NCI-H1092 (cell line): ENCODE measurements around the gene GRK5.
"Not testable (repeated sequence)": the region's sequence is repeated elsewhere in the genome, so short reads cannot be mapped to it uniquely, and the experiment has no call there.

Experiments
- DNase-seq: peaks from one replicate; lab custom pipeline; 2025; lab: John Stamatoyannopoulos, UW

GRK5 gene

DNA sequence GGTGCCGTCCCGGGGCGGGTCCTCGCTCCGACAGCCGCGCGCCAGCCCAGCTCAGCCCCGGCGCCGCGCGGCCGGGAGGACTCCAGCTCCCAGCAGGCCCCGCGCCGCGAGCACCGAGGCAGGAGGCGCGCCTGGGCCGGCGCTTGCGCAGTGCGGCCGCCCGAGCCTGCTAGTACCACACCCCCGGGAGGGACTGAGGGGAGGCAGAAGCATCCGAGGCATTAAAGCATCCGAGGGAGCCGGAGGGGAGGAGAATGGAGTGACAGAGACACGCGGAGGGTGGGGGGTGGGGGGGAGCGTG is at the start of gene GRK5:
Gene GRK5 (plus strand): TSS at position 206 of the 301 bp plus-strand sequence. CDS start 347 bp downstream, outside the sequence.
- DNase-seq: peak; percentile 76

DNA sequence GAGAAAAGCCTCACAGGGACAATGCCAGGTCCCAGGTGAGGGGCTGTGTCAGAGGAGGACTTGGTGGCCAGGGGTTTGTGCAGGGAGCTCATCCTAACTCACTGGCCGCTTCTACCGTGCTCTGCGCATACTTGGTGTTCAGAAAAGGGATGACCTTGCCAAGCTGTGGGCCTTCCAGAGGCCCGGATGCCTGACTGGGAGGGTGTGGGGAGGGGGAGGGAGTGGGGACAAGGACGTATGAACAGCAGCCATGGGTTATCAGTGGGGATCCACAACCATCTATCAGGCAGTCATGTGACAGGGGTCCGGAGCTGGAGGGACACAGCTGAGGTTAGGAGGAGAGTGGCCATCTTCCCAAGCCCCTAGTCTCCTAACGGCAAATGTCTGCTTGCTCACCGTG is 48.0 kb upstream of the GRK5 start:
- DNase-seq: no peak

DNA sequence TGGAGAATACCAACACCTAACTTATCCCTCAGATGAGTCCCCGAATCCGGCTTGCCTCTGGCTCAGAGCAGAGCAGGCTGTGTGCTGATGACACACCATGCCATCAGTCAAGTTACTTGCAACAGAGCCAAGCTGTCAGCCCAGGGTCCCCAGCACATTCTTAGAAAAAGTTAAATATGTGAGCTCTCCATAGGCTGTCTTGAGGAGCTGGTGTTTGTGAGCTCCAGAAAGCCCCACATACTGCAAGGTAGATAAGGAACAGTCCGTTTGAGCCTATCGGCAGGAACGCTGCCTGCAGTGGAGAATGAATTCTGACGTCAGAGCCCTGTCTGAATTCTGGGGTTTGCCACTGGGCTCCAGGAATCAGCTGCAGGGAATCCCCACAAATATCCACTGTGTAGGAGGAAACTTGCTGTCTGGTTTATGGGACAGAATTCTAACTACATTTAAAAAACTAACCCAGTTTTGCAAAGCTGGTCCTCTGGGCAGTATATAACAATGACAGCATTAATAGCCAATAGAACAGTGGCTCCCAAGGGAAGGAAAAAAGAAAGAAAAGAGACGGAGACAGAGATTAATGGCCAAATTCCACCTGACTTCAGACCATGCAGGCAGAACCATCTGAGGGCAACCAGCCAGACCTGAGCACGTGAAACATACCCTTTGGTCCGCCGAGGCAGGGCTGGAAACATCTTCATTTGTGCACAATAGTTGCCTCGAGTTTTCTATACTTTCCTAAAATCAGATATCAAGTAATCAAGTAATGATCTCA is 45.5 kb upstream of the GRK5 start:
- no peak for DNase-seq

DNA sequence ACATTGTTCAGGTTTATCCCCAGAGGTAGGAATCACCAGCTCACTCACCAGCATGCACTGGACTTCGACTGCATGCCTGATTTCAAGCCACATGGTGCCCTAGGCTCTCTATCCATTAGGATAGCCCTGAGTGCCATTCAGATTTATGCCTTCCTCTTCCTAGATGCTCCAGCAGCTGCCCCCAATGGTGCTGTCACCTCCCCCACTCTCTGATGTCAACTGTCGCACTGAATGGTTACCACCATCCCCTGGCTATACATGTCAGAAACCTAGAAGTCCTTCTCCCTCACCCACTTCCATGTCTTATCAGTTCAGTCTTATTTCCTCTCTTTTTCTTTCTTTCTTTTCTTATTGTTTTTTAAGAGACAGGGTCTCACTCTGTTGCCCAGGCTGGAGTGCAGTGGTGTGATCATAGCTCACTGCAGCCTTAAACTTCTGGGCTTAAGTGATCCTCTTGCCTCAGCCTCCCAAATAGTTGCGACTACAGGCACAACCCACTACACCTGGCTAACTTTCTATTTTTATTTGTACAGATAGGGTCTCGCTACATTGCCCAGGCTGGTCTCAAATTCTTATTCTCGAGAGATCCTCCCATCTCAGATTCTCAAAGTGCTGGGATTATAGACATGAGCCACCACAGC is 44.8 kb upstream of the GRK5 start:
- no peak for DNase-seq

DNA sequence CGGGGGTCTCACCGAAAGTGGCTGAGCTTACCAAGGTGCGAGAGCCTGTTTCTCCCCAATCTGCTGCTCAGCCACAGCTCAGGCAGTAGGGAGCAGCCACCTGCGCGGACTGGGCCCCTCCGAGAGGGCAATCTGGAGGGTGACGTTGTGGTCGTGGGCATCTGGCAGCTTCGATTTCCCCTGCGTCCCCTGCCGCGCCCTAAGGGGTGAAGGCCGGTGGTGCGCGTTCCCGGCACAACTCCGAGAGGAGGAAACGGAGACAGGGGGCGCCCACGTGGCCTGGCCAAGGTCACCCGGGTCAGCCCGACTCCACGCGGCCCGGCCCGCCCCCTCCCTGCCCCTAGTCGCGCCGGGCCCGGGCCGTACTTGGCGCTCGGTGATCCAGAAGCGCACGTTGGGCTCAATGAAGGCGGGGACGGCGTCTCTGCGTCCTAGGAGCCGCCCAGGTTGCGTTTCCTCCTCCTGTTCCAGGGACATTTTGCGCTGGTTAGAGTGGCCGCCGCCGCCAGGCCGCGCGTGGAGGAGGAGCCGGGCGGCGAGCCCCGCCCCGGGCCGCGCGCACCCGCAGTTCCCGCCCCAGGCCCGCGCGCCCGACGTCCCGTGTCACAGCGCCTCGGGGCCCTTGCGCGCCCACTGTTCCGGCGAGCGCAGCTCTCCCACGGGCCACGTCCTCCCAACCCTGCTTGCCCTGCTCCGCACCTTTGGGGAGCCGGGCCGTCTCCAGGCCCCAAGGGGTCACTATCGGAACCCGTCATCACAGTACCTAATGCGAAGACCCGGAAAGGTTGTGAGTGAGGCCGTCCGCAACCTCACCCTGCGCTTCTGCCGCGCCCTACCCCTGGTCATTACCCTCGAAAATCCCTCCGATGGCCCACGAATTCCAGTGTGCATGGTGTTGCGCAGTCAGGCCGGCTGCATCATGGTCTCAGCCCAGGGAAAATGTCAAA is 41.9 kb upstream of the GRK5 start, which contains the start of gene SFXN4:
Gene SFXN4 (minus strand): TSS at position 544 of the 947 bp plus-strand sequence. CDS start 67 bp downstream, at position 477.
- no peak for DNase-seq

DNA sequence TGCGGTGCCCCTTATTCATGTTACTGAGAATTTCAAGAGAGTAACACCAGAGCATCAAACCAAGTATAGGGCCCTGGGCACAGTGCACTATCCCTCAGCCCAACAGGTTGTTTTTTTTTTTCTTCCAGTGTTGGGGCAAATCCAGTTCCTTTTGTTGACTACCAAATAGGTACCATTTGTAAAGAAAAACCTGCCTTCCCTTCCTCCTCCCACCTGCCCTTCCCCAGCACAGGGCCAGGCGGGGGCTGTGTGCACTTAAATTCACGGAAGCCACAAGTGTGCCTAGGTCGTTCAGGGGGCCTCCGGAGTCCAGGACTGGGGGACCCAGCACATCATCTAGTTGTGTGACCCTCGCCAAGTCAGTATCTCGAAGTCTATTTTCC is 41.3 kb upstream of the GRK5 start:
- DNase-seq: no peak

DNA sequence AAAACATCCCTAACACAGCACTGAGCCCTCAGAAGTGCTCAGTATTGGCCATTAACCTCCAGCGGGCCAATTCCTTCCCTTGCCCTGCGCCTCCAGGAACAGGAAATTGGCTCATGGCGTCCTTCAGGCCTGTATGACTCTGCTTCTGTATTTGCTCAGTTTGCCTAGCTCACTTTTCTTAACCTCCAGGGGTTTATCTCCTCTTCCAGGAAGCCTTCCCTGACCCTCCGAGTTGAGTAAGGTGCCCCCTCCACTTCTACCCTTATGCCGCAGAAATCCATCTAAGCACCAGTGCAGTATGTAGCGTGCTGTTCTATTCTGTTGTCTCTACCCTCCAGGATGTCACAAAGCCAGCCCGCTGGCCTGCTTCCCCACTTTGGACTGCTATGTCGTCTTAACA is 40.8 kb upstream of the GRK5 start:
- no peak for DNase-seq

DNA sequence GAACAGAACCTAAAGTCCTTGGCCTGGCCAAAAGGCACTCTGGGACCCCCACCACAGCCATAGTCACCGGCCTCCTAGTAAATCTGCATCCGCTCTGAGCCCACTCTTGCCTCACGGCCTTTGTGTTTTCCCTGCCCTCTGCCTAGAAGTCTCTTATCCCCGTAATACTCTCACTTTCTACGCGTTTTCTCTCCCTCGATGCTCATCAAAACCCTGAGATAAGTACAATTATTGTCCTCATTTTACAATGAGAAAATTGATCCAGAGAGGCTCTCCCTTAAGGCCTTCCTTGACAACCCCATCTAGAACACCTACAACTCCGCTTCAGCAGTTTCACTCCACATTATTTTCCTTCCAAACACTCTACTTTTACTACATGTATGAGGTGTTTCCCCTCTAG is 40.3 kb upstream of the GRK5 start:
- DNase-seq: no peak

DNA sequence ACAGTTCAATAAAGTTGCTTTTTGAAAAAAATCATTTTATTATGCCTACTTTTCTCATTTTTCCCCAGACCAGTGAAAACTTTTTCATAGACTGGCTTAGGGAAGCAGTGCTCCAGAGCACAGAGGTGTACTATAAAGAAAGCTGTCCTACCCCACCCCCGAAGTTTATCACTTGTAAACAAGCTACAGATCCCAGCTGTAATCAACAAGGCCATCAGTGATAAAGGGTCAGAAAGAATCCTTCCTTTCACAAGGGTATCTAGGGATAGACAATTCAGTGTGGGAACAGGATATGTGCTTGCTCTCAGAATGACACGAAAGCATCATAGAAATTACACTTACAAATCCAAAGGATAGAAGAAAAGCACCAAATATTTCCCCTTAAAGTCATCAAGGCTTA is 33.3 kb upstream of the GRK5 start:
- DNase-seq: no peak

DNA sequence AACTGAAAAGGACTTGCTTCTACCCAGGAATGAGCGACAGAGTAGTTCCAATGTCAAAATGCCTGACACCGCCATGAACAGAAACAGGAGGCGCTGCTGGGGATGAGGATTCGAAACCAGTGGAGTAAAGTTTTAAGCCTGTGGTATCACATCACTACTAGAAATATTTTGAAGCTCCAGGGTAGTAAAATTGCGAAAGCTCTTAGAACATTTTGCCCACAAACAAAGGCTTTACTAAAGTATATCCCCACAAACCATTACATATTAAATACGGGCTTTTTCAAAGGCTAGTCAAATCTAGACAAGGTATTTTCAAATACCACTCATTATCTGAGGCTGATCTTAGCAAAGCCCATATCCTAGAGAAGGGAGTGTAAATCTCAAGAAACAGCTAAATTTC is 31.2 kb upstream of the GRK5 start:
- DNase-seq: no peak

DNA sequence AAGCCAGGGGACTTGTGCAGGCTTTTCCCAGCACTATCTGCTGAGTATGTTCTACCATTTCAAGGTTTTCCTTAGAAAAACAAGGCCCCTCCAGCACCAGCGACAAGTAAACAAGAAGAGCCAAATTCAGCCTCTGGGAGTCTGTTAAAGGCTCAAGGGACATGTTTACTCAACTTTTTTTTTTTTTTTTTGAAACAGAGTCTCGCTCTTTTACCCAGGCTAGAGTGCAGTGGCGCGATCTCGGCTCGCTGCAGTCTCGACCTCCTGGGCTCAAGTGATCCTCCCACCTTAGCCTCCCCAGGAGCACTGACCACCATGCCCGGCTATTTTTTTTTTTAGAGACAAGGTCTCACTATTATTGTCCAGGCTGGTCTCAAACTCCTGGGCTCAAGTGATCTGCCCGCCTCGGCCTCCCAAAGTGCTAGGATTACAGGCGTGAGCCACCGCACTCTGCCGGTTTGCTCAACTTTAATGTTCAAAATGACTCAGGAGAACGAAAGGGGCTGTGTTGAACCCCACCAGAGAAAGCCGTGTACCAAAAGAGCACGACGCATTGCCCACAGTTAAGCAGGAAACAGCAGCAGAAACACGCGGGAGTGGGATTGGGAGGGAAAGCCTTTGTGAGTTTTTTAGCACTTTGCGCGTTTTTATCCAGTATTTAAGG is 29.5 kb upstream of the GRK5 start:
- no peak for DNase-seq

DNA sequence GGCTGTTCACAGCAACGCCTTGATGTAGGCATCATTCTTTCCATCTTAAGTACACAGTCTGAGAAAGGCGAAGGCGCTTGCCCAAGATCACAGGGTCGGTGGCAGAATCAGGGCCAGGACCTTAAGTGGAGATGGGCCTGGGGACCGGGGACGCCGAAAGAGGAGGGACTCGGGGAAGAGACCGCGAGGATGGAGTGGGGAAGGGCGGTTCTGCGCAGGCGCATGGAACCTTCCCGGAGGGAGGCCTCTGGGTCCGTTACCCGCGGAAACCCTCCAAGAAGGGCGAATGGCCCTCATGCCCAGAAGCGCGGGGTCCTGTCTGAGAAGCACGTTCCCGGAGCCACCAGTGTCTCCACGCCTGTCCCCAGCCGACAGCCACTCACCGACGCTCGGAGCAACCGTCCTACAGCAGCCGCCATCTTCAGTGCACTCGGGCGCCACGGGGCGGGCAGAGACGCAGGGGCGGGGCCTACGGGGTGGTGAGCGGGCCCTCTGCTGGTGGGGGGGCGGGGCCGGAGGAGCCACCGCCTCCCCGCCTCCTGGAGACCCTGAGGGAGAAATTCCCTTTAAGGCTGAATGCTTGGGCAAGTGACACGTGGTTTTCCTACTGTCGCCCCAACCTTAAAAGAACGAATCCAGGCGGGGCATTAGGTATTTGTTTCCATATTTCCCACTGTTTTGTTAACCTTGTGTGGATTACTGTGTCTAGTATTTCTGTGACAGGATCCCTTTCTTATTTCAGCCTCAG is 28.8 kb upstream of the GRK5 start, which contains the start of gene PRDX3:
Gene PRDX3 (minus strand): TSS at position 441 of the 748 bp plus-strand sequence. CDS start 22 bp downstream, at position 419.
- peak; percentile 81 for DNase-seq

DNA sequence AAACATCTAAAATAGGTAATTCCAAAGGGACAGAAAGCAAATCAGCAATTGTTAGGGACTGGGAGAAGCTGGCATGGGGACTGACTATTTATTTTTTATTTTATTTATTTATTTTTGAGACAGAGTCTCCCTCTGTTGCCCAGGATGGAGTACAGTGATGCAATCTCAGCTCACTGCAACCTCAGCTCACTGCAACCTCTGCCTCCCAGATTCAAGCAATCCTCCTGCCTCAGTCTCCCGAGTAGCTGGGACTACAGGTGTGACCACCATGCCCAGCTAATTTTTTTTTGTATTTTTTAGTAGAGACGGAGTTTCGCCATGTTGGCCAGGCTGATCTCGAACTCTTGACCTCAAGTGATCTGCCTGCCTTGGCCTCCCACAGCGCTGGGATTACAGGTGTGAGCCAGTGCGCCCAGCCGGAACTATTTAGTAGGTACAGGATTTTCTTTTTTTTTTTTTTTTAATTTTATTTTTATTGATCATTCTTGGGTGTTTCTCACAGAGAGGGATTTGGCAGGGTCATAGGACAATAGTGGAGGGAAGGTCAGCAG is 26.4 kb upstream of the GRK5 start:
- not testable (repeated sequence) for DNase-seq

DNA sequence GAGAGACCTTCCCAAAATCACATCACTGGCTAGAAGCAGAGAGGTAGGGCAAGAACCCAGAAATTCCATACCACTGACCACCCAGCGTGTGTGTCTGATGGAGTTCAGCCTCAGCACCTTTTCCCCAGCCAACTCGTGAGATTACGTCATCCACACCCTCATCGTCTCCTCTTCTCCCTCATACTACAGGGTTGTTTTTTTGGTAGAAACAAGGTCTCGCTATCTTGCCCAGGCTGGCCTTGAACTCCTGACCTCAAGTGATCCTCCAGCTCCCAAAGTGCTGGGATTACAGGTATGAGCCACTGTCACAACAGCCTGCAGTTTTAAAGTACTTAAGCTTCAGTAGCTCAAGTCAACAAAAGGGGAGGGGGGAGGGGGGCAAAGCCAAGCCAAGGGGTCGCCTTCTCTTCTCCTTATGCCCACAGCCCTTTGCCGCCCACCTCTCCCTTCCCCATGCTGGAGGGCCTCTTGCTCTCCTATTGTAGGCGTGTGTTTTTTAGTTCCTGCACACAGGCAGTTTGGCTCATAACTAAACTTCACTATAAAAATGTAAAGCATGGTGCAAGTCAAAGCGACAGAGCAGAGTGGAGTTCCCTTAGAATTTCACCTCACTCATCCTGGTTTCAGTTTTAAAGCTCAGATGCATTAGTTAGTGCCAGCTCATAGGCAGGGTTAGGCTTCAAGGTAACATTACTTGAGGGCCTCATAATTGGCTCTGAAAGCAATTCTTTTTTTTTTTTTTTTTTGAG is 23.5 kb upstream of the GRK5 start:
- DNase-seq: no peak

DNA sequence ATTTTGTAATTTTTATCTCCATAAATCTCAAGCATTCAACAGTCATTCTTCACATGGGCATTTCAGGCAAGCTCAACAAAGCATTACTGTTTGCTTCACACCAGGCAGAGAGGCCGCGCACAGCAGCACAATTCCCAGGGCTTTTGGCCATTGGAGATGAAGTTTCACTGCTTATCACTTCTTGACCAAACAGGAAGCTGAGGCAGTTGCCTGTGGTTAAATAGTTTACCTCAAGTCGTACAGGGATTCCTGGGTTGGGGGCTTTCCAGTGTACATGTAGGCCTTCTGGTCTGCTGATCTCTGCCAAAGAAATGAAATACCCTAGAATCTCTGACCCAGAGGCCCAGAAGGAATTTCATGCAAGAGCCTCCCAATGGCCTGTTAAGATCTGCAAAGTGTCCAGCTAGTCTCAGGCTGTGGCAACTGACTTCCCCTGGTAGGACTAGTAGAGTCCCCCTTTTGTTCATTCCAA is 17.5 kb upstream of the GRK5 start:
- no peak for DNase-seq

DNA sequence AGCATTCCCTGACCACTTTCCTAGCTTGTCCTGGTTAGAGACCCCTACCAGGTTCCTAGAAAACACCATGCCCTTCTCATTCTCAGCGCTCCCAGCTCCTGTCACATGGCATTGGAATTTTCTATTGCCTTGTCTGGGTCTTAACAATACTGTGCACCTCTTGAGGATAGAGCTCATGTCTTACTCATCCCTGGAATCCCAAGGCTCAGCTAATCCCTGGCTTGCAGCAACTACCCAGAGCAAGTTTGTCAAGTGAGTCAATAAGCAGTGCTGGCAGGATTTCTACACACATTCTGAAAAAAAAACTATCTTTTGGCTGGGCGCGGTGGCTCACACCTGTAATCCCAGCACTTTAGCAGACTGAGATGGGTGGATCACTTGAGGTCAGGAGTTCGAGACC is 17.0 kb upstream of the GRK5 start:
- no peak for DNase-seq

DNA sequence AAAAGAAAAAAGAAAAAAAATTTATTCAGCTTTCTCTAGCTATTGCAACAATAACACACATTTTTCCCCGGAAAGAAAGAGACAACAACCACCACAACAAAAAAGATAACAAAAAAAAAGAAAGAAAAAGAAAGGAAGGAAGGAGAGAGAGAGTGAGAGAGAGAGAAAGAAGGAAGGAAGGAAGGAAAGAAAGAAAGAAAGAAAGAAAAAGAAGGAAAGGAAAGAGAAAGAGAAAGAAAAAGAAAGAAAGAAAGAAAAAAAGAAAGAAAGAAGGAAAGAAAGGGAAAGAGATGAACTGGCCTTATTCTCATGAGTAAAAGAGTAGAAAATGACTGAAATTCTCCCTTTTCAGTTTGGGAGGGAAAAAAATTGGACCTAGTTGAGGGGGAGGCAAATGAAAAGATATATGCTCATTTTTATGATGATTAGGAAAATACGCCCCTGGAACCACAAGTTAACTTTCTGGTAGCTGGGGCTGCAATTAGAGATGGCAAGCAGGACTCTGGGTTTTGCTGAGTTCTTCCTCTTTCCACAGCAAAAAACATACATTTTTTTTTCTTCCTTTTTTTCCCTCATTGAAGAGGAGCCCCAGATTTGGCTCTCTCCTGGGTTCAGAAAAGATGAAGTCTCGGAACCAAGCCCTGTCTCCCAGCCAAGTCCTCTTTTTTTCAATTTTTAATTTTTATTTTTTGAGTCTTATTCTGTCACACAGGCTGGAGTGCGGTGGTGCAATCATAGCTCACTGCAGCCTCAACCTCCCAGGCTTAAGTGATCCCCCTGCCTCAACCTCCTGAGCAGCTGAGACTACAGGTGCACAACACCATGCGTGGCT is 16.2 kb upstream of the GRK5 start:
- no peak for DNase-seq

DNA sequence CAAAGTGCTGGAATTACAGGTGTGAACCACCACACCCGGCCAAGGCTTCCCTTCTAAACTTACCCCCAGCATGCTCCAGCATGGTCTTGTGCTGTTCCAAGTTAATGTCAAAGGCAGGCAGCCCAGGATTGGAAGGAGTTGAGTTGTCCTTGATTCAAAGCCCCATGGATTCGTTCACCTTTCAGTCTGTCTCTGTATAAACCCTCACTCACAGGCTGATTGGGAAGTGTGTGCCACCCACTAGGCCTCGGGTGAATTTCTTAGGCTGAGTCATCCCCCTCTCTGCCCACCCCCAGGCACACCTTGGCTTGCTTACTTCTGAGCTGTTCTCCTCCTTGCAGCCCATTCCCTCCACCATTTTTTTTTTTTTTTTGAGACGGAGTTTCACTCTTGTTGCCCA is 15.5 kb upstream of the GRK5 start:
- DNase-seq: no peak

DNA sequence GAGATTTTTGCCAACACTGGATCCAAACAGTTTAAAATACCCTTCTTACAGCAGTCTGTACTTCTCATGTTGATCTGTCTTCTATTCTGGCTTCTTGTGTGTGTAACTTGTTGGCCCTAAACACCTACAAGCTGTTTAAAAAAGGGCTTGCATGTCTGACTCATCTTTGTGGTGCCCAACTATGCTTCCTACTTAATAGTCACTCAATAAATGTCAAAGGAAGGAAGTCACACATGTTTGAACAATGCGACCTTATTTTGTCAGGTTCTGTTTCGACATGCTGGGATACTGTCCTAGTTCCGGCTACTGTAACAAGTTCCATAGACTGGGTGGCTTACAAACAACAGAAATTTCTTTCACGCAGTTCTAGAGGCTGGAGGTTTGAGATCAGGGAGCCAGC is 9.4 kb upstream of the GRK5 start:
- DNase-seq: no peak
